Prostate gland (tissue), 2 donors: ENCODE measurements around the gene METTL21A. TPM values are rescaled to one million over a fixed set of nuclear protein-coding genes. Genes with fewer than 3 reads are reported as not detected.
"Not testable (repeated sequence)": the region's sequence is repeated elsewhere in the genome, so short reads cannot be mapped to it uniquely, and the experiment has no call there.

ENCODE experiments used
- DNase-seq: peaks from one replicate; pipeline ENCODE4 v3.0.0-alpha.2; 2019; ENCODE audit warnings: low spot score
- H3K27ac ChIP-seq, 2 donors: fragments of 200-600 bp; sonication (generic); 2 replicates each; pipeline ENCODE4 v1.5.1; 2017 to 2019
- H3K27me3 ChIP-seq: fragments of 200-600 bp; sonication (generic); replicated peaks from 2 replicates; pipeline ENCODE4 v1.5.1; 2019; ENCODE audit not compliant: insufficient read depth
- H3K36me3 ChIP-seq, 2 donors: fragments of 200-600 bp; sonication (generic); 1 replicate in 1 of 2; 2 replicates in 1 of 2; pipeline versions ENCODE4 v1.5.1 to v1.8.1; 2017 to 2019
- H3K4me1 ChIP-seq: fragments of 200-600 bp; sonication (generic); replicated peaks from 2 replicates; pipeline ENCODE4 v1.5.1; 2019
- H3K4me3 ChIP-seq, 2 donors: fragments of 200-600 bp; sonication (generic); 2 replicates each; pipeline ENCODE4 v1.5.1; 2017 to 2019
- H3K9me3 ChIP-seq: fragments of 200-600 bp; sonication (generic); 2 replicates; pipeline ENCODE4 v1.5.1; 2017
- POLR2A ChIP-seq: fragments of 450-650 bp; IDR thresholded peaks from one replicate; pipeline ENCODE4 v1.6.1; 2016; ENCODE audit warnings: antibody characterized with exemption, mild to moderate bottlenecking
- POLR2AphosphoS5 ChIP-seq: sonication (generic); formaldehyde crosslinking; IDR thresholded peaks from one replicate; pipeline ENCODE4 v1.6.1; 2017; ENCODE audit warnings: antibody characterized with exemption
- WGBS: methylation state at CpG from one replicate; pipeline ENCODE4 v1.1.5; 2018; 5-methylcytosine and 5-hydroxymethylcytosine counted together
- intact Hi-C: fragments of 100-400 bp; cut with DNase I; formaldehyde crosslinking; loops from one replicate; pipeline ENCODE4 v1.14.2; 2022
- total RNA-seq, 2 donors: library from RNA; depleted of rRNA; stranded (reverse); fragments of >200 nt; gene quantifications; one replicate each; pipeline ENCODE4 v1.1.0, GENCODE V29; 2016
- TF ChIP-seq, protein P1 (sequence below), 4 experiments: fragments of 200-600 bp in 2 of 4; fragments of 450-650 bp in 2 of 4; sonication (generic) in 2 of 4; IDR thresholded peaks; 1 replicate in 3 of 4; 2 replicates in 1 of 4; pipeline ENCODE4 v1.5.1; 2016 to 2019; ENCODE audit warnings: antibody characterized with exemption in 4 of 4, mild to moderate bottlenecking in 2 of 4, moderate library complexity in 2 of 4

METTL21A gene
- total RNA-seq, 2 donors from 2014 or later: 5.2 to 15.5 TPM

DNA sequence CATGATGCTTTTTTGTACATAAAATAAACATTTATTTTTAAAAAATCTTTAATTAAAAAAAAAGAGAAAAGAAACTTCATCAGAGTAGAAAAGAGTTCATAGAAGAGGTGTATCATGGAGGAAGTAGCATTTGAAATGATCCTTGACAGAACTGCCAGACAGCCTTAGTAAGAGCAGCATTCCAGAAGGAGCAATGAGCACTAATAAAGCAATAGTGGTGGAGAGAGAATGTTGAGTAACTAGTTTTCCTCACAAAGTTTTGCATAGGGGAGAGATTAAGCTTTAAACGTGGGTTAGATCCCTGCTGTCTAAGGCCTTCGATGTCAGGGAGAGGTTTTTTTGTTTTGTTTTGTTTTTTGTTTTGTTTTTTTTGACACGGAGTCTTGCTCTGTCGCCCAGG, 29.8 kb upstream of the METTL21A start:
- Histone ChIP-seq H3K9me3 (no peaks in the 10 kb centered on the region), H3K27me3 (no peaks in the 10 kb centered on the region), H3K4me1 (no peaks in the 10 kb centered on the region), H3K36me3 (no peaks in the 10 kb centered on the region), H3K4me3 (no peak overlapping the region), H3K27ac (no peak overlapping the region)
- intact Hi-C loops: no loop called here
- WGBS: 61% methylated on average over 4 of the region's 4 CpGs
- no peak for TF ChIP-seq POLR2AphosphoS5
- no peak for TF ChIP-seq POLR2A
- TF ChIP-seq, protein P1, sequence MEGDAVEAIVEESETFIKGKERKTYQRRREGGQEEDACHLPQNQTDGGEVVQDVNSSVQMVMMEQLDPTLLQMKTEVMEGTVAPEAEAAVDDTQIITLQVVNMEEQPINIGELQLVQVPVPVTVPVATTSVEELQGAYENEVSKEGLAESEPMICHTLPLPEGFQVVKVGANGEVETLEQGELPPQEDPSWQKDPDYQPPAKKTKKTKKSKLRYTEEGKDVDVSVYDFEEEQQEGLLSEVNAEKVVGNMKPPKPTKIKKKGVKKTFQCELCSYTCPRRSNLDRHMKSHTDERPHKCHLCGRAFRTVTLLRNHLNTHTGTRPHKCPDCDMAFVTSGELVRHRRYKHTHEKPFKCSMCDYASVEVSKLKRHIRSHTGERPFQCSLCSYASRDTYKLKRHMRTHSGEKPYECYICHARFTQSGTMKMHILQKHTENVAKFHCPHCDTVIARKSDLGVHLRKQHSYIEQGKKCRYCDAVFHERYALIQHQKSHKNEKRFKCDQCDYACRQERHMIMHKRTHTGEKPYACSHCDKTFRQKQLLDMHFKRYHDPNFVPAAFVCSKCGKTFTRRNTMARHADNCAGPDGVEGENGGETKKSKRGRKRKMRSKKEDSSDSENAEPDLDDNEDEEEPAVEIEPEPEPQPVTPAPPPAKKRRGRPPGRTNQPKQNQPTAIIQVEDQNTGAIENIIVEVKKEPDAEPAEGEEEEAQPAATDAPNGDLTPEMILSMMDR (IDR thresholded peaks at IDR 0.05): no peak
- DNase-seq: no peak

DNA sequence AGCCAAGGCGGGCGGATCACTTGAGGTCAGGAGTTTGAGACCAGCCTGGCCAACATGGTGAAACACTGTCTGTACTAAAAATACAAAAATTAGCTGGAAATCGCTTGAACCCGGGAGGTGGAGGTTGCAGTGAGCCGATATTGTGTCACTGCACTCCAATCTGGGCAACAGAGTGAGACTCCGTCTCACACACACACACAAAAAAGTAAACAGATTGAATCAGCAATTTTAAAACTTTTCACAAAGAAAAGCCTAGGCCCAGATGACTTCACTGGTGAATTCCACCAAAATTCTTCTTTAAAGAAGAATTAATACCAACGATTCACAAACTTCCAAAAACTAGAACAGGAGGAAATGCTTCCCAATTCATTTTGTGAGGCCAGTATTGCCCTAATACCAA, 21.4 kb upstream of the METTL21A start:
- 86% methylated on average over 7 of the region's 7 CpGs for WGBS
- H3K27ac ChIP-seq, H3K4me1 ChIP-seq: not testable (repeated sequence)

DNA sequence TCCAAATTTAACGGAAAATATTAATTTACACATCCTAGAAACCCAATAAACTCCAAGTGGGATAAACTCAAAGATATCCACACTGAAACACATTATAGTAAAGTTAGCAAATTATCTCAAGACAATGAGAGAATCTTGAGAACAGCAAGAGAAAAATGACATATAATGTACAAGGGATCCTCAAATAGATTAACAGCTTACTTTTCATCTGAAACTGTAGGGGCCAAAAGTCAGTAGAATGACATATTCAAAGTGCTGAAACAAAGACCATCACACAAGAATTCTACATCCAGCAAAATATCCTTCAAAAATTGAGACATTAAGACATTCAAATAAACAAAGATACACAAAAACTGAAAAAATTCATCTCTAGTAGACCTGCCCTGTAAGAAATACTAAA, 18.7 kb upstream of the METTL21A start:
- TF ChIP-seq POLR2AphosphoS5 (no peak), POLR2A (no peak)
- TF ChIP-seq, protein P1 (IDR thresholded peaks at IDR 0.05): no peak
- H3K27ac ChIP-seq: no peak overlapping the region
- WGBS: 94% methylated on average over 1 of the region's 1 CpG
- no peaks in the 10 kb centered on the region for H3K9me3 ChIP-seq
- no peaks in the 10 kb centered on the region for H3K27me3 ChIP-seq
- no peaks in the 10 kb centered on the region for H3K36me3 ChIP-seq
- no peak for DNase-seq
- no peak overlapping the region for H3K4me3 ChIP-seq
- intact Hi-C loops: no loop called here
- H3K4me1 ChIP-seq: no peaks in the 10 kb centered on the region

More for the DNA sequence above, 21.4 kb upstream of the METTL21A start:
- H3K27me3 ChIP-seq, DNase-seq, intact Hi-C loops, H3K4me3 ChIP-seq, H3K36me3 ChIP-seq, H3K9me3 ChIP-seq: not testable (repeated sequence)

DNA sequence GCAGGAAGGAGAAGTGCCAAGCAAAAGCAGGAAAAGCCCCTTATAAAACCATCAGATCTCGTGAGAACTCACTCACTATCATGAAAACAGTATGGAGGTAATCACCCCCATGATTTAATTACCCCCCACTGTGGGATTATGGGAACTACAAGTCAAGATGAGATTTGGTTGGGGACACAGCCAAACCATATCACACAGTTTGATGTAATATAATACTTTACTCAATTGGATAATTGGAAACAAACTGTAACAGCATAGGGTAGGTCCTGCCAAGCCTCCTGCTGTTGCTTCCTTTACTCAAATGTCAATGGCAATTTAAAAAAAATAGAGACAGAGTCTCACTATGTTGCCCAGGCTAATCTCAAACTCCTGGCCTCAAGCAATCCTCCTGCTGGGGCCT, 15.5 kb upstream of the METTL21A start:
- WGBS: 43% methylated on average over 1 of the region's 1 CpG
- intact Hi-C loops: no loop called here
- no peak for DNase-seq
- TF ChIP-seq, protein P1 (IDR thresholded peaks at IDR 0.05): no peak
- no peak for TF ChIP-seq POLR2A
- no peak for TF ChIP-seq POLR2AphosphoS5
- H3K4me1 ChIP-seq: no peaks in the 10 kb centered on the region
- no peaks in the 10 kb centered on the region for H3K36me3 ChIP-seq
- no peak overlapping the region for H3K4me3 ChIP-seq
- H3K27me3 ChIP-seq: no peaks in the 10 kb centered on the region
- H3K27ac ChIP-seq: no peak overlapping the region
- H3K9me3 ChIP-seq: no peaks in the 10 kb centered on the region

DNA sequence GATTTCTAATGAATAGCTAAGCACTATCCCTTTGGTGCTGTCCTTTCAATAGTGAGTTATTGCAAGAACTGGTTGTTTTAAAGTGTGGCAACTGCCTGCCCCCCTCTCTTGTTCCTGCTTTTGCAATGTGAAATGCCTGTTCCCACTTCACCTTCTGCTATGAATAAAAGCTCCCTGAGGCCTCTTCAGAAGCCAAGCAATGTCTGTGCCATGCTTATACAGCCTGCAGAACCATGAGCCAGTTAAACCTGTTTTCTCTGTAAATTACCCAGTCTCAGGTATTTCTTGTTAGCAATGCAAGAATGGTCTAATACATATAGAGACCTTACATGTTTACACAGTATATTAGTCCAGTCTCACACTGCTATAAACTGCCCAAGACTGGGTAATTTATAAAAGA, 15.0 kb upstream of the METTL21A start:
- Histone ChIP-seq H3K27me3 (no peaks in the 10 kb centered on the region), H3K4me3 (no peak overlapping the region), H3K4me1 (no peaks in the 10 kb centered on the region), H3K9me3 (no peaks in the 10 kb centered on the region), H3K36me3 (no peaks in the 10 kb centered on the region), H3K27ac (no peak overlapping the region)
- no peak for TF ChIP-seq POLR2A
- TF ChIP-seq, protein P1 (IDR thresholded peaks at IDR 0.05): no peak
- no peak for TF ChIP-seq POLR2AphosphoS5
- intact Hi-C loops: no loop called here
- DNase-seq: no peak

DNA sequence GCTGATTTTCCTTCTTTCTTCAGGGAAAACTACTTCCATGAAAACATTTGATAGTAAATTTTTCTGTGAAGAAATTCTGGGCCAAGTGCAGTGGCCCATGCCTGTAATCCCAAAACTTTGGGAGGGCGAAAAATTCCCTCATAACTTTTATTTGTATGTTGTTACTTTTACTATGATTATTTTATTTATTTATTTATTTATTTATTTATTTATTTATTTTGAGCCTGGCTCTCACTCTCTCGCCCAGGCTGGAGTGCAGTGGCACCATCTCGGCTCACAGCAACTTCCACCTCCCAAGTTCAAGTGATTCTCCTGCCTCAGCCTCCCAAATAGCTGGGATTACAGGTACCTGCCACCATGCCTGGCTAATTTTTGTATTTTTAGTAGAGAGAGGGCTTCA, 14.1 kb upstream of the METTL21A start:
- H3K36me3 ChIP-seq, H3K27ac ChIP-seq, intact Hi-C loops, DNase-seq, H3K4me3 ChIP-seq, H3K27me3 ChIP-seq, H3K4me1 ChIP-seq, H3K9me3 ChIP-seq: not testable (repeated sequence)
- 88% methylated on average over 3 of the region's 3 CpGs for WGBS
